HG02763 (cell line): ENCODE measurements around the gene GINM1.

Experiments used
- ATAC-seq: cut with Tn5 transposase; IDR thresholded peaks from one replicate; pipeline ENCODE4 v1.9.1; 2021; ENCODE audit warnings: mild to moderate bottlenecking, moderate library complexity; ENCODE audit not compliant: unreplicated experiment

GINM1 gene

DNA sequence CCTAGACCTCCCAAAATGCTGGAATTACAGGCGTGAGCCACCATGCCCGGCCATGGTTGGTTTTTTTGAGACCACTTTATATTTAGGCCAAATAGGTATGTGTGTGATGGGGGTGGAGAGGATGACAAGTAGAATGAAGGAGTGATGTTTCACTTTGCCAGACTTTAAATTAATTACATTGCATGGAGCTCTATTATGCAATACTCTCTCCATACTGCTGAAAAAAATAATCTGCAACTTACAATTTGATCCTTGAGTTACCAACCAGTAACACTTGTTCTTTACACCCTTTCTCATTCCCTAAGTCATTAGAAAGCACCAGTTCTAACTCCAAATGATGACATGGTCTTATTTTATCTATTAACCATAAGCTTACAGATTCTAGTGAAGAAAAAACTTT is 26.8 kb downstream of the GINM1 start:
- no peak for ATAC-seq

GRCh38 chr6:149593408-149593807 is 27.2 kb downstream of the GINM1 start:
- no peak for ATAC-seq

DNA sequence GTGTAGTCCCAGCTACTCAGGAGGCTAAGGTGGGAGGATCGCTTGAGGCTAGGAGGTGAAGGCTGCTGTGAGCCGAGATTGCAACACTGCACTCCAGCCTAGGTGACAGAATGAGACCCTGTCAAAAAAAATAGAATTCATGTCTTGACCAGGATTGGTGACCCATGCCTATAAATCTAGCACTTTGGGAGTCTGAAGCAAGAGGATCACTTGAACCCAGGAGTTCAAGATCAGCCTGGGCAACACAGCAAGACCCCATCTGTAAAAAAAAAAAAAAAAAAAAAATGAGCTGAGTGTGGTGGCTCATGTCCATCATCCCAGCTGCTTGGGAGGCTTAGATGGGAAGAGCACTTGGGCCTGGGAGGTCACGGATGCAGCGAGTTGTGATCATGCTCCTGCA is 34.3 kb downstream of the GINM1 start:
- no peak for ATAC-seq

- no peak for ATAC-seq
Measured at GRCh38 chr6:149608381-149608982, 42.3 kb downstream of the GINM1 start.

DNA sequence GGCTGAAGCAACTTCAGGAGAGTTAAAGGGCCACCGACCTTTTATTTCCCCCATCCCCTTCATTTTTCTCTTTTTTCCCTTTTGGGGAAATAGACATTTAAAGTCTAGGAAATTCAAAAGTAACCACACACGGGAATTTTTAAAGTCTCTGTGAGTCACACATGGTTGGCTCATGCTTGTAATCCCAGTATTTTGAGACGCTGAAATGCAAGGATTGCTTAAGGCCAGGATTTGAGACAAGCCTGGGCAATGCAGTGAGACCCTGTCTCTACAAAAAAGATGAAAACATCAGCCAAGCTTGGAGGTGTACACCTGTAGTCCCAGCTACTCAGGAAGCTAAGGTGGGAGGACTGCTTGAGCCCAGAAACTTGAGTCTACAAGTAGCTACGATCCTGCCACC is 48.2 kb downstream of the GINM1 start:
- no peak for ATAC-seq

- ATAC-seq, result no peak
Measured at GRCh38 chr6:149615805-149616204, 49.6 kb downstream of the GINM1 start.

DNA sequence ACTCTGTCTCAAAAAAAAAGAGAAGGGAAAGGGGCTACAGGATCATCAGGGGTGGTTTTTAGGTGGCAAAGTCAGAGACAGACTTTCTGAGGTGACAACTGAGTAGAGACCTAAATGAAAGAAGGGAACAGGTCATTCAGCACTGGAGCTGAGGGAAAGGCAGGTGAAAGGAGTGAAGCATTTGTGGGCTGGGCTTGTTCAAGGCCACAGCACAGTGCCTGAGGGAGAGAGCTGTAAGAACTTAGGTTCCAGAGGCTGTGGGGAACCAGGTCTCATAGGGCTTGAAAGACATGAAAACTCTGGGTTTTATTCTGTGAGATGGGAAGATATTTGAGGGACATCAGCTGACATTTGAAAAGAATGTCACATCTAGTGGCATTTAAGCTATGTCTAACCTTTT is 61.5 kb downstream of the GINM1 start:
- ATAC-seq, result no peak

- ATAC-seq, result no peak
Measured at GRCh38 chr6:149628875-149629510, 62.8 kb downstream of the GINM1 start.

GRCh38 chr6:149634315-149634714 is 68.1 kb downstream of the GINM1 start:
- ATAC-seq, result no peak

- ATAC-seq, result no peak
Measured at GRCh38 chr6:149636124-149636523, 69.9 kb downstream of the GINM1 start.
